Measurements from ENCODE around the gene ASH1L. TPM values are rescaled to one million over a fixed set of nuclear protein-coding genes. Genes with fewer than 3 reads are reported as not detected.

Gene ASH1L
- total RNA-seq, 1 donor from 2014 or later: 36.0 TPM

- Mint-ChIP-seq H3K4me1 (ENCODE audit: low read depth) (no peaks in the 10 kb centered on the region), H3K27ac (ENCODE audit: unreplicated experiment) (no peak overlapping the region), H3K36me3 (ENCODE audit: low read depth) (no peaks in the 10 kb centered on the region), H3K9me3 (ENCODE audit: low read depth) (no peaks in the 10 kb centered on the region), H3K4me3 (ENCODE audit: unreplicated experiment) (no peak overlapping the region), H3K27me3 (ENCODE audit: low read depth) (no peaks in the 10 kb centered on the region)
- no peak for DNase-seq (ENCODE audit: low spot score)
- TF ChIP-seq CTCF (IDR thresholded peaks at IDR 0.05): no peak
Observed at GRCh38 chr1:155287987-155288543, 274.5 kb downstream of the ASH1L start.

GRCh38 chr1:155286544-155286943 is 276.1 kb downstream of the ASH1L start:
- H3K36me3 Mint-ChIP-seq (ENCODE audit: low read depth): peaks cover 4% of the 10 kb centered on the region

GRCh38 chr1:155285631-155286044 is 277.0 kb downstream of the ASH1L start:
- no peak overlapping the region for H3K27ac Mint-ChIP-seq (ENCODE audit: unreplicated experiment)
- H3K27me3 Mint-ChIP-seq (ENCODE audit: low read depth): no peaks in the 10 kb centered on the region
- H3K4me1 Mint-ChIP-seq (ENCODE audit: low read depth): no peaks in the 10 kb centered on the region
- H3K9me3 Mint-ChIP-seq (ENCODE audit: low read depth): no peaks in the 10 kb centered on the region
- H3K36me3 Mint-ChIP-seq (ENCODE audit: low read depth): peaks cover 4% of the 10 kb centered on the region
- no peak for TF ChIP-seq CTCF (IDR thresholded peaks at IDR 0.05)
- DNase-seq (ENCODE audit: low spot score): no peak
- H3K4me3 Mint-ChIP-seq (ENCODE audit: unreplicated experiment): no peak overlapping the region

More at GRCh38 chr1:155286544-155286943, 276.1 kb downstream of the ASH1L start:
- H3K27me3 Mint-ChIP-seq (ENCODE audit: low read depth): no peaks in the 10 kb centered on the region
- no peak for TF ChIP-seq CTCF (IDR thresholded peaks at IDR 0.05)
- no peak for DNase-seq (ENCODE audit: low spot score)
- no peak overlapping the region for H3K27ac Mint-ChIP-seq (ENCODE audit: unreplicated experiment)
- no peak overlapping the region for H3K4me3 Mint-ChIP-seq (ENCODE audit: unreplicated experiment)
- H3K4me1 Mint-ChIP-seq (ENCODE audit: low read depth): no peaks in the 10 kb centered on the region
- H3K9me3 Mint-ChIP-seq (ENCODE audit: low read depth): no peaks in the 10 kb centered on the region

Small RNA genes within 50 kb of the gene (microRNA-seq; reads per million reads assigned to microRNA genes)
- gene MIR555 (ENCODE audit: borderline number of aligned reads): not detected

Other genes starting within 250 kb of the ASH1L start
- 42.6 to 49.1 TPM (median 43.9 TPM) in 3 replicates for gene RUSC1, start 241.9 kb downstream of the ASH1L start, total RNA-seq
- 40.4 to 71.7 TPM (median 42.6 TPM) in 3 replicates for gene MSTO1, start 47.4 kb upstream of the ASH1L start, total RNA-seq
- gene YY1AP1, start 126.0 kb upstream of the ASH1L start, total RNA-seq: 40.8 to 45.0 TPM (median 41.9 TPM) in 3 replicates
- 64.8 to 70.6 TPM (median 65.4 TPM) in 3 replicates for gene DAP3, start 126.3 kb upstream of the ASH1L start, total RNA-seq